Brain microvascular endothelial cell (primary cell): Measurements from ENCODE around the gene FOXJ3.

ENCODE experiments used
- DNase-seq: peaks from one replicate; pipeline ENCODE4 v3.0.0-alpha.2; 2020
- H3K27ac ChIP-seq: fragments of 250-450 bp; sonication (Bioruptor Pico); 2 replicates; pipeline ENCODE4 v1.5.1; 2020; ENCODE audit warnings: mild to moderate bottlenecking, moderate library complexity
- H3K27me3 ChIP-seq: fragments of 250-450 bp; sonication (Bioruptor Pico); replicated peaks from 2 replicates; pipeline ENCODE4 v1.5.1; 2020; ENCODE audit warnings: mild to moderate bottlenecking
- H3K36me3 ChIP-seq: fragments of 250-450 bp; sonication (Bioruptor Pico); replicated peaks from 2 replicates; pipeline ENCODE4 v1.5.1; 2020; ENCODE audit warnings: mild to moderate bottlenecking
- H3K4me3 ChIP-seq: 2 replicates; pipeline ENCODE4 v1.5.1; 2011; ENCODE audit warnings: low read depth, mild to moderate bottlenecking, control low read depth, low read length, moderate library complexity
- in situ Hi-C: cut with HindIII; loops from 2 replicates; pipeline ENCODE4 v1.10.0; 2017; ENCODE audit warnings: low sequenced_read_pairs, low pct_ligation_motif_present
- TF ChIP-seq, protein P1 (sequence below): IDR thresholded peaks from 2 replicates; pipeline ENCODE4 v1.5.1; 2011; ENCODE audit warnings: low read depth, mild to moderate bottlenecking, moderate library complexity, low read length, control low read depth, inconsistent platforms; ENCODE audit errors: missing control alignments

The FOXJ3 gene

DNA sequence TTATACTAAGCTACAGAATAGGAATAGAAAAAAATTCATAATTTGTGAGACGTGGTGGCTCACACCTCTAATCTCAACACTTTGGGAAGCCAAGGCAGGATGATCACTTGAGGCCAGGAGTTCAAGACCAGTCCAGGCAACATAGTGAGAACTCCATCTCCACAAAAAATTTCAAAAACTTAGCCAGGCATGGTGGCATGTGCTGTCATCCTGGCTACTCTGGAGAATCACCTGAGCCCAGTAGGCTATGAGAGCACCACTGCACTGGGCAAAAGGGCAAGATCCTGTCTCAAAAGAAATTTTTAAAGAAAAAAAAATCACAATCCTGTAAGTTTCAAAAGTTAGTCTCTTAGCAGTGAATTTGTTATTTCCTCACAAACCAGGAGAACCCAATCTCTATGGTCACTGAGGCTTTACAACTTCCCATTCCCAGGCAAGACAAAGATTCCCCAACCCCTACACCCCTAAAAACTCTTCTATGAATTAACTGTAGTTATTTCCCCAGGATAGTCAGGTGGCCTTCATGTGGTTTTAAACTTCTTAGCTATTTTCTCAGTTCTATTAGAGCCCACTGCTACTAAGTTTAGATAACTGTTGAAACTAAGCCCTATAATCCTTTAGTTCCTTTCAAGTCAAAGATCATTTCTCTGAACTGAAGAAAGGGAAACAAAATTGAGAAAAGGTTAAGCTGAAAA is 74.5 kb downstream of the FOXJ3 start:
- no peak for DNase-seq
- TF ChIP-seq, protein P1, sequence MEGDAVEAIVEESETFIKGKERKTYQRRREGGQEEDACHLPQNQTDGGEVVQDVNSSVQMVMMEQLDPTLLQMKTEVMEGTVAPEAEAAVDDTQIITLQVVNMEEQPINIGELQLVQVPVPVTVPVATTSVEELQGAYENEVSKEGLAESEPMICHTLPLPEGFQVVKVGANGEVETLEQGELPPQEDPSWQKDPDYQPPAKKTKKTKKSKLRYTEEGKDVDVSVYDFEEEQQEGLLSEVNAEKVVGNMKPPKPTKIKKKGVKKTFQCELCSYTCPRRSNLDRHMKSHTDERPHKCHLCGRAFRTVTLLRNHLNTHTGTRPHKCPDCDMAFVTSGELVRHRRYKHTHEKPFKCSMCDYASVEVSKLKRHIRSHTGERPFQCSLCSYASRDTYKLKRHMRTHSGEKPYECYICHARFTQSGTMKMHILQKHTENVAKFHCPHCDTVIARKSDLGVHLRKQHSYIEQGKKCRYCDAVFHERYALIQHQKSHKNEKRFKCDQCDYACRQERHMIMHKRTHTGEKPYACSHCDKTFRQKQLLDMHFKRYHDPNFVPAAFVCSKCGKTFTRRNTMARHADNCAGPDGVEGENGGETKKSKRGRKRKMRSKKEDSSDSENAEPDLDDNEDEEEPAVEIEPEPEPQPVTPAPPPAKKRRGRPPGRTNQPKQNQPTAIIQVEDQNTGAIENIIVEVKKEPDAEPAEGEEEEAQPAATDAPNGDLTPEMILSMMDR, result no peak
- no peaks in the 10 kb centered on the region for H3K27me3 ChIP-seq
- no peak overlapping the region for H3K4me3 ChIP-seq
- peaks cover 2% of the 10 kb centered on the region for H3K36me3 ChIP-seq
- in situ Hi-C loops, result no loop called here
- H3K27ac ChIP-seq, result no peak overlapping the region

DNA sequence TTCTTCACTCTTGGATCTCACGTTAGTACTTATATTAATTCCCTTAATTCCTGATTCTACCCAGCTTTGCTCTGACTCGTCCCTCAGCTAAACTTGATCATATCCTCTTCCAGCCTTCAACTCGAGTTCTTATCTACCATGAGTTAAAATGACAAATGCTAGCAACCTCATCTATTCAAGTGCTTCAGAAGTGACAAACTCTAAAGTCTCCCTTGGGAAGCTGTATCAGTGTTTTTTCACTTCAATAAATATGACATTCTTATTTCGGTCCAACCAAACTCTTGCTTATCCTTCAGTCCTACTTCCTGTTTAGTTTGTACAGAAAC is 75.3 kb downstream of the FOXJ3 start:
- Histone ChIP-seq H3K36me3 (no peaks in the 10 kb centered on the region), H3K4me3 (no peak overlapping the region), H3K27ac (no peak overlapping the region), H3K27me3 (no peaks in the 10 kb centered on the region)
- TF ChIP-seq, protein P1, result no peak
- in situ Hi-C loops, result no loop called here
- DNase-seq, result peak; percentile 25

DNA sequence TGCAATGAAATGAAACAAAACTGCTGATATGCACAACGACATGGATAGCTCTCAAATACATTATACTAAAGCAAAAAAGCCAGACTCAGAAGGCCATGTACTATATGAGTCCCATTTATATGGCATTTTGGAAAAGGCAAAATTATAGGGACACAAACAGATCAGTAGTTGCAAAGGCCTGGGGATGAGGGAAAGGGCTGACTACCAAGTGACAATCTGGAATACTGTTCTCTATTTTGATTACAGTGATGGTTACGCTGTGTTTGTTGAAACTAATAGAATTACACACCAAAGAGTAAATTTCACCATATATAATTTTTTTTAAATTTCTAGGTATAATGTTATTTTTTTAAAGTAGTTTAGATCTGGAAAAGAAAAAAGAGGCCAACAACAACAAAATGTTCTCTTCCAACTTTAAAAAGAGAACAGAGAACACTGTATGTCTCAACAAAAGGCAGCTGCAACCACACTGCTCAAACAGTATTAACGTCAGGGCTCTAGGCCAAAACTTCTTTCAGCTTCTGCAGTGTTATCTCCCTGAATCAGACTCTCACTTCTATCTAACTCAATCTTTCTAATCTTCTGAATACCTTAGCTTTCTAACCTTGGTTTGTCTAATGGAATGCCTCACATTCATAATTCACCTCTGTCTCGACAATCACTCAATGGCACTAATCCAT is 75.8 kb downstream of the FOXJ3 start:
- TF ChIP-seq, protein P1, result no peak
- DNase-seq, result peak; percentile 53
- Histone ChIP-seq H3K4me3 (no peak overlapping the region), H3K27ac (no peak overlapping the region), H3K27me3 (no peaks in the 10 kb centered on the region), H3K36me3 (no peaks in the 10 kb centered on the region)
- in situ Hi-C loops, result no loop called here

DNA sequence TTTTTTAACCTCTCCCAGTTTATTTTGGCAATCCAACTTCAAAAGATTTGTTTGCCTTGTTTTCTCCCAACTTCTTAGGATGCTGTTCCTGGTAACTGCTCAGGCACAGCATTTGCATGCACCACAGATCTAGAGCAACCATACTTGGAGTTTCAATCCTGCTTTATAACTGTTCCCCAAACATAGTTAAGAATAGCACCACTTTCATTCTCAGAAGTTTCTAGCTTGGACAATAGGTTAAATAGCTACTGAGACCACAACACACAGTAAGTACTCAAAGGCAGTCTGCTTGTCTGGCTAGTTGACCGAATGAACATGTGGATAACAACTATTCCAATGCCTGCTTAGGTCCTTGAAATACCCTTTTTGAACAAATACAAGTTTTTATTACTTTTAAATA is 76.8 kb downstream of the FOXJ3 start:
- H3K27me3 ChIP-seq, result no peaks in the 10 kb centered on the region
- H3K36me3 ChIP-seq, result no peaks in the 10 kb centered on the region
- H3K27ac ChIP-seq, result no peak overlapping the region
- in situ Hi-C loops, result no loop called here
- no peak for DNase-seq
- TF ChIP-seq, protein P1, result no peak
- H3K4me3 ChIP-seq, result no peak overlapping the region

DNA sequence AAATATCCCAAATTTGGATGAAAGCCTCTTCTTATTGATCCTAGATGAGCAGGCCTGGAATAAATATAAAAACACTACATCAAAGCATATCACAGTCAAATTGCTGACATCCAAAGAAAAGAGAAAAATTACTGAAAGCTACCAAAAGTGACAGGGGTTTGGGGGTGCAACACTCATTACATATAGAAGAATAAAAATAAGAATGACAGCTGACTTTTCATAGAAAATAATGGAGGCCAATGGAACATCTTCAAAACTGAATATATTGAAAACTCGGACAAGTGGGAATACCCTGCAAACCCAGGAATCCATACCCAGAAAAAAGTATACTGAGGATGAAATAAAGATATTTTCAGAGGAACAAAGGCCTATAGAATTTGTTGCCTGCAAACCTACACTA is 84.0 kb downstream of the FOXJ3 start:
- H3K27ac ChIP-seq, result no peak overlapping the region

More for the DNA sequence above, 84.0 kb downstream of the FOXJ3 start:
- TF ChIP-seq, protein P1, result no peak
- Histone ChIP-seq H3K4me3 (no peak overlapping the region), H3K27me3 (no peaks in the 10 kb centered on the region), H3K36me3 (peaks cover 3% of the 10 kb centered on the region)
- DNase-seq, result no peak
- in situ Hi-C loops, result no loop called here
